Endodermal cell (in vitro differentiated cells): ENCODE results near the gene PRSS35. TPM values are rescaled to one million over a fixed set of nuclear protein-coding genes. Genes with fewer than 3 reads are reported as not detected.

Experiments used
- DNase-seq: peaks from one replicate; pipeline ENCODE4 v3.0.0-alpha.2; 2017
- H3K27ac ChIP-seq: 2 replicates; pipeline ENCODE4 v1.5.1; 2013; ENCODE audit warnings: mild to moderate bottlenecking, low read depth, low read length, moderate library complexity
- H3K27me3 ChIP-seq: 2 replicates; pipeline ENCODE4 v1.6.1; 2013; ENCODE audit warnings: mild to moderate bottlenecking, low read length, moderate library complexity; ENCODE audit not compliant: insufficient read depth, control insufficient read depth, poor library complexity, severe bottlenecking
- H3K36me3 ChIP-seq: 2 replicates; pipeline ENCODE4 v1.7.0; 2013; ENCODE audit warnings: mild to moderate bottlenecking, low read length, moderate library complexity; ENCODE audit not compliant: control insufficient read depth, insufficient read depth
- H3K4me1 ChIP-seq: one replicate; pipeline ENCODE4 v1.7.0; 2013; ENCODE audit warnings: low read length; ENCODE audit not compliant: control insufficient read depth, insufficient read depth
- H3K4me3 ChIP-seq: 2 replicates; pipeline ENCODE4 v1.5.1; 2013; ENCODE audit warnings: mild to moderate bottlenecking, low read length, moderate library complexity
- H3K9ac ChIP-seq: 2 replicates; pipeline ENCODE4 v1.6.1; 2013; ENCODE audit warnings: mild to moderate bottlenecking, low read length, moderate library complexity; ENCODE audit not compliant: poor library complexity, severe bottlenecking; ENCODE audit errors: extremely low read depth
- H3K9me3 ChIP-seq: 2 replicates; pipeline ENCODE4 v1.6.1; 2013; ENCODE audit warnings: mild to moderate bottlenecking, low read length, moderate library complexity; ENCODE audit not compliant: control insufficient read depth
- H3K27ac Mint-ChIP-seq: 2 replicates; pipeline ENCODE4 v1.8.0; 2020; ENCODE audit warnings: mixed read lengths
- H3K27me3 Mint-ChIP-seq: 2 replicates; pipeline ENCODE4 v1.8.0; 2021; ENCODE audit warnings: mild to moderate bottlenecking, mixed read lengths; ENCODE audit not compliant: insufficient read depth
- H3K36me3 Mint-ChIP-seq: 2 replicates; pipeline ENCODE4 v1.8.0; 2020; ENCODE audit warnings: low read depth, mixed read lengths
- H3K4me1 Mint-ChIP-seq: 2 replicates; pipeline ENCODE4 v1.8.0; 2020; ENCODE audit warnings: mixed read lengths
- H3K4me3 Mint-ChIP-seq: 2 replicates; pipeline ENCODE4 v1.8.0; 2020; ENCODE audit warnings: mild to moderate bottlenecking, moderate library complexity, mixed read lengths
- H3K9me3 Mint-ChIP-seq: 2 replicates; pipeline ENCODE4 v1.8.0; 2020; ENCODE audit warnings: mild to moderate bottlenecking, mixed read lengths
- CTCF ChIP-seq: fragments of 200-600 bp; sonication (generic); conservative IDR thresholded peaks from 2 replicates; pipeline ENCODE4 v1.5.0; 2021; ENCODE audit warnings: antibody characterized with exemption, mild to moderate bottlenecking
- WGBS, 2 experiments: methylation state at CpG; one replicate each; pipeline versions ENCODE4 v1.1.5 to v1.1.7; 2013; ENCODE audit warnings: missing lambda C conversion rate in 2 of 2, mixed read lengths in 1 of 2; ENCODE audit not compliant: insufficient coverage in 1 of 2, insufficient read length in 1 of 2; 5-methylcytosine and 5-hydroxymethylcytosine counted together
- total RNA-seq, 2 donors: library from RNA; stranded (reverse); fragmentation: NEBNext Ultra II Directional in 1 of 2; extraction: Animal tissue kit (Norgen Biotek cat#: 25700) in 1 of 2; gene quantifications; 2 replicates in 1 of 2; 3 replicates in 1 of 2; pipeline ENCODE4 v1.2.1, GENCODE V29; 2021

Gene PRSS35
- total RNA-seq, 2 donors from 2014 or later, result 2.1 to 3.8 TPM

GRCh38 chr6:83490217-83490807, 22.0 kb upstream of the PRSS35 start:
- Histone ChIP-seq H3K9ac (no peak overlapping the region), H3K27me3 (no peaks in the 10 kb centered on the region), H3K36me3 (no peaks in the 10 kb centered on the region), H3K27ac (no peak overlapping the region), H3K4me3 (no peak overlapping the region), H3K9me3 (no peaks in the 10 kb centered on the region), H3K4me1 (peaks cover 3% of the 10 kb centered on the region)
- DNase-seq, result no peak
- peaks cover 5% of the 10 kb centered on the region for H3K4me1 Mint-ChIP-seq
- no peaks in the 10 kb centered on the region for H3K27me3 Mint-ChIP-seq
- H3K9me3 Mint-ChIP-seq, result no peaks in the 10 kb centered on the region
- no peak for TF ChIP-seq CTCF
- H3K27ac Mint-ChIP-seq, result no peak overlapping the region
- WGBS, 2 experiments, result 70% methylated on average over 2 of the region's 2 CpGs; no CpG with 5 or more reads in 1 of the 2 experiments
- H3K36me3 Mint-ChIP-seq, result no peaks in the 10 kb centered on the region
- H3K4me3 Mint-ChIP-seq, result no peak overlapping the region

- H3K27me3 Mint-ChIP-seq, result no peaks in the 10 kb centered on the region
- DNase-seq, result no peak
- Histone ChIP-seq H3K4me1 (no peaks in the 10 kb centered on the region), H3K36me3 (no peaks in the 10 kb centered on the region), H3K27me3 (no peaks in the 10 kb centered on the region), H3K9me3 (no peaks in the 10 kb centered on the region), H3K4me3 (no peak overlapping the region), H3K9ac (no peak overlapping the region), H3K27ac (no peak overlapping the region)
- no peak for TF ChIP-seq CTCF
- no peak overlapping the region for H3K4me3 Mint-ChIP-seq
- H3K36me3 Mint-ChIP-seq, result no peaks in the 10 kb centered on the region
- H3K4me1 Mint-ChIP-seq, result no peaks in the 10 kb centered on the region
- no peak overlapping the region for H3K27ac Mint-ChIP-seq
- H3K9me3 Mint-ChIP-seq, result no peaks in the 10 kb centered on the region
- 85 to 86% methylated on average over 2 to 4 of the region's 4 CpGs for WGBS, 2 experiments
These were observed 7.0 kb upstream of the PRSS35 start for GRCh38 chr6:83505356-83505755.

GRCh38 chr6:83509441-83509840, 2.9 kb upstream of the PRSS35 start:
- Mint-ChIP-seq H3K4me1 (peaks cover 9% of the 10 kb centered on the region), H3K9me3 (no peaks in the 10 kb centered on the region), H3K4me3 (no peak overlapping the region), H3K27me3 (peaks cover 7% of the 10 kb centered on the region), H3K36me3 (no peaks in the 10 kb centered on the region), H3K27ac (no peak overlapping the region)
- DNase-seq, result no peak
- no peaks in the 10 kb centered on the region for H3K36me3 ChIP-seq
- no peak overlapping the region for H3K4me3 ChIP-seq
- H3K9me3 ChIP-seq, result no peaks in the 10 kb centered on the region
- TF ChIP-seq CTCF, result no peak
- H3K27ac ChIP-seq, result no peak overlapping the region
- H3K27me3 ChIP-seq, result no peaks in the 10 kb centered on the region
- 94% methylated on average over 1 of the region's 1 CpG; no CpG with 5 or more reads in 1 of the 2 experiments for WGBS, 2 experiments
- no peaks in the 10 kb centered on the region for H3K4me1 ChIP-seq
- H3K9ac ChIP-seq, result no peak overlapping the region
